ENCODE results near the gene PSAPL1. TPM values are rescaled to one million over a fixed set of nuclear protein-coding genes. Genes with fewer than 3 reads are reported as not detected.

The PSAPL1 gene
- polyA plus RNA-seq, 4 donors = not detected

- DNase-seq (ENCODE audit: low read depth in 4 of 4, low spot score in 3 of 4) = no peak
These were observed 35.1 kb downstream of the PSAPL1 start for GRCh38 chr4:7399440-7400234.

GRCh38 chr4:7398788-7399439 is 35.8 kb downstream of the PSAPL1 start:
- DNase-seq (ENCODE audit: low read depth in 4 of 4, low spot score in 3 of 4) = no peak

- DNase-seq (ENCODE audit: low read depth in 4 of 4, low spot score in 3 of 4) = no peak
These were observed 36.7 kb downstream of the PSAPL1 start for GRCh38 chr4:7398104-7398423.

GRCh38 chr4:7397206-7398103 is 37.3 kb downstream of the PSAPL1 start:
- DNase-seq (ENCODE audit: low read depth in 4 of 4, low spot score in 3 of 4) = no peak

- DNase-seq (ENCODE audit: low read depth in 4 of 4, low spot score in 3 of 4) = no peak
These were observed 38.4 kb downstream of the PSAPL1 start for GRCh38 chr4:7396186-7396910.

GRCh38 chr4:7395645-7396044 is 39.1 kb downstream of the PSAPL1 start:
- no peak for DNase-seq (ENCODE audit: low read depth in 4 of 4, low spot score in 3 of 4)

GRCh38 chr4:7394681-7395451 is 39.9 kb downstream of the PSAPL1 start:
- DNase-seq (ENCODE audit: low read depth in 4 of 4, low spot score in 3 of 4) = no peak

- no peak for DNase-seq (ENCODE audit: low read depth in 4 of 4, low spot score in 3 of 4)
These were observed 40.8 kb downstream of the PSAPL1 start for GRCh38 chr4:7393601-7394575.

- no peak for DNase-seq (ENCODE audit: low read depth in 4 of 4, low spot score in 3 of 4)
These were observed 42.0 kb downstream of the PSAPL1 start for GRCh38 chr4:7392438-7393421.

- no peak for DNase-seq (ENCODE audit: low read depth in 4 of 4, low spot score in 3 of 4)
These were observed 42.9 kb downstream of the PSAPL1 start for GRCh38 chr4:7391637-7392437.

GRCh38 chr4:7390906-7391636 is 43.7 kb downstream of the PSAPL1 start:
- no peak for DNase-seq (ENCODE audit: low read depth in 4 of 4, low spot score in 3 of 4)

- DNase-seq (ENCODE audit: low read depth in 4 of 4, low spot score in 3 of 4) = no peak
These were observed 44.4 kb downstream of the PSAPL1 start for GRCh38 chr4:7390336-7390735.

- no peak for DNase-seq (ENCODE audit: low read depth in 4 of 4, low spot score in 3 of 4)
These were observed 45.0 kb downstream of the PSAPL1 start for GRCh38 chr4:7389719-7390118.

GRCh38 chr4:7389101-7389701 is 45.5 kb downstream of the PSAPL1 start:
- DNase-seq (ENCODE audit: low read depth in 4 of 4, low spot score in 3 of 4) = no peak

- no peak for DNase-seq (ENCODE audit: low read depth in 4 of 4, low spot score in 3 of 4)
These were observed 46.1 kb downstream of the PSAPL1 start for GRCh38 chr4:7388627-7389026.

- DNase-seq (ENCODE audit: low read depth in 4 of 4, low spot score in 3 of 4) = no peak
These were observed 46.8 kb downstream of the PSAPL1 start for GRCh38 chr4:7387925-7388324.
